Measurements from ENCODE around the gene PRDX1.

PRDX1 gene

DNA sequence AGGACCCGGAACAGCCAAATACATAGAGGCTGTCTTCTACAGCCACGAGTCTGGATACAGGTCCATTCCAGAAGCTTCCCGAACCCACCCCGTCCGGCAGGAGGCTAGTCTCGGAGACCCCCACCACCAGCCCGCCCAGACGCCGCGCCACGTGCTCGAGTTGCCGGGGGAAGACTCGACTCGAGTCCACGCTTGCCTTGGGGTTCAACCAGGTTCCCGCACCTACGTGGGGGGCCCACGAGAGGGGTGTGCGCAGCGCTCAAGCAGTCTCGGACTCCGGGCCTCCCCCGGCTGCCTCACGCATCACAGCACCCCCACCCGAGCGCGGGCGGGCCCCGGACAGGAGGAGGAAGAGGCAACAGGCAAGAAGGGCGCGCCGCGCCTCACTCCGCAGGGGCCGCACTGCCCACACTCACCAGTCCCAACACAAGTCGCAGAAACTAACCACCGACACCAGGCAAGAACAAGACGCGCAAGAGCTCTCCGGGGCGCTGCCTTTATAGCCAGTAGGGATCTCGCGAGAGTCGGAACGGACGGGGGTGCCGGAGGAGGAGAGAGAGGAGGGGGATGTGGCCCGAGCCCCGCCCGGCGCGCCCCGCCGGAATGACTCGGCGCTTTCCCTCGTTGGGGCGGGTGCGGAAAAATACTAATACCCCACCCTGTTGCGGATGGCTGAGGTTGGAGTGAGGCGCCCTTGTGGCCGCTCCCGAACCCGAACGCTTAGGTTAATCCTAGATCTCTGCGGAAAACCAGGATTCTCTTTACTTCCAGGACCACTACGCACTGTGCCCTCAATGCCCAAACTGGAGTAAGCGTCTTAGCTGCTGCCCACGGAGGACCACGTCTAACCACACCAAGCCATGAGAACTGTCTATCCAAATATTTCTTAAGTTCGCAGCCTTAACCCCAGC lies at the start of gene PRDX1:
Gene PRDX1 (minus strand): TSS at position 472 of the 911 bp plus-strand sequence. CDS start 2,841 bp downstream, outside the sequence.
- peak; percentile 95 for DNase-seq

DNA sequence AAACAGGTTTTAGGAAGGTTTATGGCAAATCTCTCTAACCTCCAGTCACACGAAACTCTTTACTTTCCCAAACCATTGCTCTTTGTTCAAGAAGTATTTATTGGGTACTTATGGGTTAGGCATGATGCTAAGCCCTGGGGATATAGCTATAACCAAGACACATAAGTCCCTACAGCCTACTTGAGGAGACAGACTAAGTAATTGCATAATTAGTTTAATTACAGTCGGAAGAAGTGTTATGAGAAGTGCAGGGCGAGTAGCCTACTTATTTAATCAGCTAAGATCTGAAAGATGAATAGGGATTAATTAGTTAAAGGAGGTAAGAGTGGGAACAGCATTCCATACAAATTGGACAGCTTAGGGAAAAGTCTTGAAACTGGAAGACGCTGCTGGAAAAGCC lies 48.9 kb upstream of the PRDX1 start:
- no peak for DNase-seq

DNA sequence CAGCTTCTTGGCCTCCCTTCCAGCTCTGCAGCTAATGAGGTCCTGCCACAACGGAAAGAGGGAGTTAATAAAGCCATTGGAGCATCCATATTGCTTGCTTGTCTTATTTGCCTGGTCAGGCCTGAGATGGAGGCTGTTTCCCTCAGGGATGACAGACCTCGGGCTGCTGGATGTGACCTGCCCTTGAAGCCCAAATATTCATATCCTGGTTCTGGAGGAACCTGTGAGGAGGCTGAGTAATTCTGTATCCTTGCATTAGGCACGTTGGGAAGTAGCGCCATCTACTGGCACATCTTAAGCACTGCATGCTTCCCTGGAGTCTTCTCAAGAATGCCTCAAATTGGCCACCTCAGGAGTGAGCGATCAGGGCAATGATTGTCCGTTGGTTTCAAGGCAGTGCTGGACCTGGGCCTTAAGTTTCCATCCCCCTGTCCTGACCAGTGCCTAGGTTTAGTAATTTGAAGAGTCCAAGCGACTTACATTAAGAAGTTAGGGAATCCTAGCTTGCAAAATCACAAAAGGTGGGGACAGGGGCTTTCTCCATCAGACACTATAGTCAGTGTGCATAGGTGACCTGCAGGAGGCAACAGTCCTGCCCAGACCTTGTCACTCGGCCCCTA lies 48.4 kb upstream of the PRDX1 start:
- DNase-seq = peak; percentile 77

DNA sequence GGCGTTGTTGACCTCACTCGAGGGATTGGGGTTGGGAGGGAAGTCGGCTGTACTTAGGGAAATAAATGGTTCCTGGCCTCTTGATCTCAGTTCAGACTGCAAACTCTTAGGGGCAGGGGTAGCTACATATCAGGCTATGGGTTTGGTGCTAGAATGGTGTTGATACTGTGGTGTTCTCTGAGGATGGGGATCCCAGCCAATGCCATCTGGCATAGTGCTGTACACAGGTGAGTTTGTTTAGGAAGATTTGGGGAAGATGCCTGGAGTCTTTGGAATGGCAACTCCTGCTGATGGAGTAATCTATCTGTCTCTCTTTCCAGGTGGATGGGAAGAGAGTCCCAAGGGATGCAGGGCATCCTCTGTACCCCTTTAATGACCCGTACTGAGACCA lies 47.9 kb upstream of the PRDX1 start:
- no peak for DNase-seq

DNA sequence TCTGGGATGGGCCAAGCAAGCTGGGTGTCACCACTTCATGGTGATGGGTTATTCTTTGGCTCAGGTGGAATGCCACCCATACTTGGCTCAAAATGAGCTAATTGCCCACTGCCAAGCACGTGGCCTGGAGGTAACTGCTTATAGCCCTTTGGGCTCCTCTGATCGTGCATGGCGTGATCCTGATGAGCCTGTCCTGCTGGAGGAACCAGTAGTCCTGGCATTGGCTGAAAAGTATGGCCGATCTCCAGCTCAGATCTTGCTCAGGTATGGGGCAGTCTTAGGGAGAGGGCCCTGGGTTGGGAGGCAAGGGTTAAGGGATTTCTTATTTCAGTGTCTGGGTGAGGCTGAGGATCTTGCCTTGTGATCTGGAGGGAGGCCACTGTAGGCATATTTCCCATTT lies 46.7 kb upstream of the PRDX1 start:
- no peak for DNase-seq

DNA sequence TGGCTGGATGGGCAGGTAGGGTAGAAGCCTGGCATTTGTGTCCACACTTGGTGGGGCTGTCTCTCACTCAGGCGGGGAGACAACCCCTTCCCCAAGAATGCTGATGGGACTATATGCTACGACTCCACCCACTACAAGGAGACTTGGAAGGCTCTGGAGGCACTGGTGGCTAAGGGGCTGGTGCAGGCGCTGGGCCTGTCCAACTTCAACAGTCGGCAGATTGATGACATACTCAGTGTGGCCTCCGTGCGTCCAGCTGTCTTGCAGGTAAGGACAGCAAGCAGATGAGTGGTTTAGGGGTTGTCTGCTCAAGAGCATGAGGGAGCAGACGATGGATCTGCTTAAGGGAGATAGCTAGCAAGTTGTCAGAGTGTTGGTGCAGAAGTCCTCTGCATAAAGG lies 46.2 kb upstream of the PRDX1 start:
- DNase-seq = no peak

DNA sequence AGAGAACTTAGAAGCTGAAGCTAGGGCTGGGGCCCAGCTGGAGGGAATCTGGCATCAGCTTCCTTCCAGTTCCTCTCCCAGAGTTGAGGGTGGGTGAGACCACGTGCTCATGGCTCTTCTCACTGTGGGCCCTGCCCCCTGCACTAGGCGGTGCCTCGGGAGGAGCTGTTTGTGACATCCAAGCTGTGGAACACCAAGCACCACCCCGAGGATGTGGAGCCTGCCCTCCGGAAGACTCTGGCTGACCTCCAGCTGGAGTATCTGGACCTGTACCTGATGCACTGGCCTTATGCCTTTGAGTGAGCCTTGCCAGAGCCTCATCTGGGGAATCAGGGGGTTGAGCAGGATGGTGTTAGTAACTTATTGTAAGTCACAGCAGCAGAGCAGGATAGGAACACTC lies 45.0 kb upstream of the PRDX1 start:
- DNase-seq = no peak

DNA sequence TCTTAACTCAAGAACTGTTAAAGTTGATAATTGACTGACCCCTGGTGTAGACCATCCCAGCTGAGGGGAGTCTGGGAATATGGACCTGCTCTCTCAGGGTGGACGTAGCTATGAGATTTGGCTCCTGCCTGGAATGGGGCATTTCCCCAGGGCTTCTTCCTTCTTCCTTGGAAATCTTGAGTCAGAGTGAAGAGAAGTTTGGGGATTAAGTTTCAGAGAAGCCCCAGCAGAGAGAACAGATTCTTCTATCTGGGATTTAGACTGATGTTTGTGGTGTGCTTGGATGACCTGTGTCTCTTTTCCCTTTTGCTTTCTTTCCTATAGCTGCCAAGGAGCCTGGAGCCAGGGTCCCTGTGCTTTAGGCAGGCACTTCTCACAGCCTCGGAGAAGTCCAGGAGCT lies 42.2 kb upstream of the PRDX1 start:
- no peak for DNase-seq

DNA sequence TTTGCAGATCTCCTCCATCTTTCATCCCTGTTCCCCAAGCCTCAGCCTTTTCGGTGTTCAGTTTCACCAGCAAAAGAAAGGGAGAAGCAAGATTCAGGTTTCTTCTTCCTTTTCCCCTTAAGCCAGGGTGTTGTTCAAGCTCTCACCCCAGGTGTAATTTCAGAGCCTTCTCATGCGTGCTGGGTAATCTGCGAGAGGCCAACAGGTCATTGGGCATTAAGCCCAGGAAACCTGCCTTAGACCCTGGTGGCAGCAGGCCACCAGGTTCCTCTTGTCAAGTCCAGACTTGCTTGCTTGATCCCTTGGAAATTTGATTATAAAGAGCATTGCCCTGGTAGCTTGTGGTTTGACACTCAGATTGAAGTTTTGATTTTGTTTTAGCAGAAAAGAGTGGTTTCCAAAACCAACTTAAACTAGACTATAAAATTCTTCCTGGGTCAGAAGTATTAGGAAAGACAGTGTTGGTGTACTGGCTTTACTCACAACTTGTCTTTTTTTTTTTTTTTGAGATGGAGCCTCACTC lies 35.8 kb upstream of the PRDX1 start:
- no peak for DNase-seq

DNA sequence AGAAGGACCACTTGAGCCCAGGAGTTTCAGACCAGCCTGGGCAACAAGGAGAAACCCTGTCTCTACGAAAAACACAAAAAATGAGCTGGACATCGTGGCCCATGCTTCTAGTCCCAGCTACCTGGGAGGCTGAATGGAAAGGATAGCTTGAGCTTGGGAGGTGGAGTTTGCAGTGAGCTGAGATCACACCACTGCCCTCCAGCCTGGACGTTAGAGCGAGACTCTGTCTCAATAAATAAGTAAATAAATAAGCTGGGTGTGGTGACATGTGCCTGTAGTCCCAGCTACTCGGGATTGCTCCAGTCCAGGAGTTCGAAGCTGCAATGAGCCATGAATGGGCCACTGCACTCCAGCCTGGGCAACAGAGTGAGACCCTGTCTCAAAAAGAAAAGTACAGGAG lies 32.5 kb upstream of the PRDX1 start:
- no peak for DNase-seq

DNA sequence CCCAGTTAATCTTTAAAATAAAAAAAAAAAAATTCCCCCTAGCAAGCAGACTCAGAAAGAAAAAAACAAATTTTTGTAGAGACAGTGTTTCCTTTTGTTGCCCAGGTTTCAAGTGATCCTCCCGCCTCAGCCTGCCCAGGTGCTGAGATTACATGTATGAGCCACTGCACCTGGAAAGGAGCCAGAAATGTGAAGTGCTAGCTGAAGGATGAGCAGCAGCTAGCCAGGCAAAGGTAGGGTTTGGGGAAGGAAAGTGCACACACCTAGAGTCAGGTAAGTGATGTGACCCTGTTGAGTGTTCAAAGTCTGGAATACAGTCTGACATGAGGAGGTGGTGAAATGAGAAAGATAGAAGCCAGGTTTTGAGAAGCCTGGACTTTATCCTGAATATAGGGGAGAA lies 30.6 kb upstream of the PRDX1 start:
- DNase-seq = no peak

DNA sequence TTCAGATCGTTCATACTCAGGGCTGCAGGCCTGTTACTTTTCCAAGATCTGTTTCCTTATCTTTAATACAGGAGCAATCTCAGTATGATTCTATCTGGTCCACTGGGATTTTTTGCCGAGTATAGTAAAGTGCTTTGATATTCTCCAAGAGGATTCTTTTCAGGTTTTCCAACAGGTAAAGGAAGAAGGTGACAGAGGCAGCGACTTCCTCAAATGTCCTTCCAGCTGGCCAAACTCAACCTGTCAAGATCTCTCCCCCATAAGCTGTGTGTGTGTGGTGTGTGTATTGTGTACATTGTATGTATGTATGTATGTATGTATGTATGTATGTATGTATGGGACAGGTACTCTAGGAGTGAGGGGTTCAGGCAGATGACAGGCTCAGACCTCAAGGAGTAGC lies 30.0 kb upstream of the PRDX1 start:
- no peak for DNase-seq

DNA sequence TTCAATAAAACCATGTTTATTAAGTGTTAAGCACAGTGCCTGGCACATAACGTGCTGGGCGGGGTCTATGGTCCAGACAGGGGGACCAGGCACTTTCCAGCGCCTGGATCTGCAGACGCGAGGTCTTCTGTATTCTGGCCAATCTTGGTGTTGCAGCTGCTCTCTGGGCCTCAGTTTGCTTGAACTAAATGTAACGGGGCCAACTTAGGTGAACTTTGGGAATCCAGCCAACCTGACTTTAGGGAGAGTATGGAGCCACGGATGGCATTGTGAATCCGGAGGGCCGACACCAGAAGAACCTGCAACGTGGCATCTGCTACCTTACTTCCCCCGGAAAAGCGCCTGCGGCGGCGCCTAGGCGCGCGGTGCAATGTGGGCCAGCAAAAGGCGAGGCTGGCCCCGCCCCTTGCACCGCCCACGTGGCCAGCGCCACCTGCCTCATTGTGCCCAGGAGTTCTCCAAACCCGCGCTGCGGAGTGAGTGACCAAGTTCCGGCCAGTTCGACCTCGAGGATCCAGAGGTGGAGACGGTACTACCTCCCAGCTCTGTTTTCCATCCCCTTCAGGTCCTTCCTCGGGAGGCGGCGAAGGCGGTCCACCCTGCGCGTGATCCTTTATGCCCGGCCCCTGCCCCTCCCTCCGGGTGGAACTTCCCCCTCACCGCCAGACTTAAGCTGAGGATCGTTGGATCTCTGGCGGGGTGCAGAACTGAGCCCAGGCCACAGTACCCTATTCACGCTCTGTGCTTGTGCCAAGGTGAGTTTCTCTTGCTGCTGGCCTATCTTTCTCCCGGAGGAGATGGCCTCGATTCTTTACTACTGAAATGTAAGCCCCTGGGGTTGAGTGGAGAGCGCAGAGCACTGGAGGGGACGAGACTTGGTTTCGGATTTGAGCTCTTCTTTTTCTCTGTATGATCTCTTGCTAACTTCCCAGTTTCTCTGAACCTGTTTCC lies 29.0 kb upstream of the PRDX1 start, which contains the start of gene AKR1A1:
Gene AKR1A1 (plus strand): TSS at position 426 of the 951 bp plus-strand sequence. CDS start 10,969 bp downstream, outside the sequence.
- peak; percentile 93 for DNase-seq

DNA sequence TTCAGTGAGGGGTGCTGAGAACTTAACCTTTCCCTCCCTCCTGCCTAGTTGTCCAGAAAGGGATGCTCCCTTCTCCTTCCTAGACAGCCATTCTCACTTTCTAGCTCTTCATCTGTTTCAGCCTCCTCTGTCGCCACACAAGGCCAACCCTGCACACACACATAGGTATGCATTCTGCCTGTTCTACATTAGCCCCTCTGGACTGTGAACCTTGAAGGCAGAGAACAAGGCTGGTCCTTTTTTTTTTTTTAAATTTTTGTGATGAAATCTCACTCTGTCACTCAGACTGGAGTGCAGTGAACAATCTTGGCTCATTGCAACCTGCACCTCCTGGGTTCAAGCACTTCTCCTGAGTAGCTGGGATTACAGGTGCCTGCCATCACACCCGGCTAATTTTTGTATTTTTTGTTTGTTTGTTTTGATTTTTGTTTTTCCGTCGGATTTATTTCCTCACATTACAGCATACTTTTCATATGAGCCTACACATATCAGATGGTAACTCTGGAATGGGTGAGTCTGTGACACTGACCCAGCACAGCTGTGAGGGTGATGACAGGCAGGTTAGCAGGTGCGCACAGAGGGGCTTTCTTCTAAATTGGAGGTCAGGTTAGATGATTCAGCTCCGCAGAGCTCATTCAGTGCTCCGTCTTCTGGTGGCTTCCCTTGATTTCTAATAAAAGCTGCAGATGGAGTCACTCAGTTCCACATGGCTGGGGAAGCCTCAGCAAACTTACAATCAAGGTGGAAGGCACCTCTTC lies 24.0 kb upstream of the PRDX1 start:
- DNase-seq = no peak

DNA sequence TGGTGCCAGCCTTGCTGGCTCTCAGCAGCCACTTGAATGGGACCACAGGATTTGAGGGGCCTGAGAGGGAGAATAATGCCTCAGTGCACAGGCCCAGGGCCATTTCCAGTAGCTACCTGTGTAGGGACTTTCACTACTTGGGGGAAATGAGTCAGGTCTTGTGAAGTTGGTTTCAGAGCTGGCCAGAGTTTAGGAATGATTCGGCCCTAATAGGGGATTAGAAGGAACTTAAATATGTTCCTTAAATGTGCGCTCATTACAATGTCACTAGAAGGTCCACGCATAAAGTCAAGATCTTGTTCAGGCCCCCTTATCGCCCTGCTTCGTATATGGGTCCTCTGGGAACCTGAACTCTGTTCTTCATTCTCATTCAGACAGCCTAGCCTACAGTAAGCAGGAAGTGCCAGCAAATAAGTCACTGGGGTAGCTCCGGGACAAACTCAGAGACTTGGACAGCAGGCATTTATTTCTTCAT lies 23.4 kb upstream of the PRDX1 start:
- DNase-seq = no peak

DNA sequence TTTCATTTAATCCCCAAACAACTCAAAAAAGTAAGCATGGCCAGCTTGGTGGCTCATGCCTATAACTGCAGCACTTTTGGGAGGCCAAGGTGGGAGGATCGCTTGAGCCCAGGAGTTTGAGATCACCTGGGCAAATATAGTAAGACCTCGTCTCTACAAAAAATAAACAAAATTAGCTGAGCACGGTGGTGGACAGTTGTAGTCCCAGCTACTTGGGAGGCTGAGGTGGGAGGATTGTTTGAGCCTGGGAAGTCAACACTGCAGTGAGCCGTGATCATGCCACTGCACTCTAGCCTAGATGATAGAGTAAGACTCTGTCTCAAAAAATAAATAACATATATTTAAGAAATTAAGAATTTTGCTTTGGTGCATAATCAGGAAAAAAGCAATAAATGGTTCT lies 22.8 kb upstream of the PRDX1 start:
- no peak for DNase-seq

DNA sequence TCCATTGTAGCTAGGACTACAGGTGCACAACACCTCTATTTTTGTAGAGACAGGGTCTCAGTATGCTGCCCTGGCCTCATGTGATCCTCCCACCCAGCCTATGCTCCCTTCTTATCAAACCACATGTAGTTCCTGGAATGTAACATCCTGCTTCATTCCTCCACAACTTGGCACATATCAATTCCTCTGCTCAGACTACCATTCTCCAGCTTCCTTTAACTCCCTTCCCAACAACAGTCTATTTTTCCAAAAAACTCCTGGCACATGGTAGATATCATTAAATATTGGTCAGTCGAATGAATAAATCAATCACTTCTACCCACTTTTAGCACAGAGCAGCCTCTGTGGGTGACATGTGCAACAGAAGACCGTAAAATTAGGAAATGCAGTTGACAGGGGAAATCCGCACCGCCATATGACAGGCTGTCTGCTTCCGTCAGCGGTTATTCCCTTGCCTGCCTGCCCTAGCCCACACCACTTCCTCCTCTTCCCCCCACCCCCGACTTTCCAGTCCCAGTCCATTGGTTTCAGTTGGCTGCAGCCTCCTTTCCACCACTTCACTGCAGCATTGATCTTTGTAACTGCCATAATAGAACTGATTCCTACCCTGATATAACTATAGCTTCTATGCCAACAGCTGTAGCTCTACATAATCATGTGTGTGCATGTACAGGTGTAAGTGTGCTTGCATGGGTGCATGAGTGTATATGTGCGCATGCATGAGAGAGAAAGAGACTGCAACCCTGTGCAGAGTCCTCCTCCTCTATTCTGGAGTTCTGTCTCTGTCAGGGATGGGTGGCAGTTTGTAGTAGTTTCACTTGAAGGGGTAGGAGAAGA lies 22.1 kb upstream of the PRDX1 start:
- peak; percentile 27 for DNase-seq

DNA sequence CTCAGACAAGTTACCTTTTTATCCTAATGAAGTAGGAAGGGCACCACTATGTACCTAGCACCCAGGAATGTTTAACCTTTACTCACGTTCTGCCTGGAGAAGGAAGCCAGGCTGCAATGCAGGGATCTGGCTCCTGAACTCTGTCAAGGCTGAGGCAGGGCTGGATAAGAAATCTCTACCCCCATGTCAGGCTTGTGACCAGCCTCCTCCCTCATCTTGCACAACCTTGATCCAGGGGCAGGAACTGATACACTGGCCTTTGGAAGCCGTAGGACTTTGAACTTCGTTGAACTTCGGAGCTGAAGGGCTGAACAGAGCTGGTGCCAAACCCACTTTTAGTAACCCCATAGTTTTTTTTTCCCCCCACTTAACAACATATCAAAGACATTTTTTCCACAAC lies 20.9 kb upstream of the PRDX1 start:
- no peak for DNase-seq

DNA sequence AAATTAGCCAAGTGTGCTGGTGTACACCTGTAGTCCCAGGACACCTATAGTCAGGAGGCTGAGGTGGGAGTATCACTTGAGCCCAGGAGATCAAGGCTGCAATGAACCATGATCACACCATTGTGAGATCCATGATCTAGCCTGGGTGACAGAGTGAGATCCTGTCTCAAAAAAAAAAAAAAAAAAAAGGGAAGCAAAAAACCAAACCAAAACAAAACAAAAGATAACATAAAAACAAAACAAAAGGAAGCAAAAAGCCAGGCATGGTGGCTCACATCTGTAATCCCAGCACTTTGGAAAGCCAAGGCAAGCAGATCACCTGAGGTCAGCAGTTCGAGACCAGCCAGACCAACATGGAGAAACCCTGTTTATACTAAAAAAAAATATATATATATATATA lies 19.5 kb upstream of the PRDX1 start:
- no peak for DNase-seq

DNA sequence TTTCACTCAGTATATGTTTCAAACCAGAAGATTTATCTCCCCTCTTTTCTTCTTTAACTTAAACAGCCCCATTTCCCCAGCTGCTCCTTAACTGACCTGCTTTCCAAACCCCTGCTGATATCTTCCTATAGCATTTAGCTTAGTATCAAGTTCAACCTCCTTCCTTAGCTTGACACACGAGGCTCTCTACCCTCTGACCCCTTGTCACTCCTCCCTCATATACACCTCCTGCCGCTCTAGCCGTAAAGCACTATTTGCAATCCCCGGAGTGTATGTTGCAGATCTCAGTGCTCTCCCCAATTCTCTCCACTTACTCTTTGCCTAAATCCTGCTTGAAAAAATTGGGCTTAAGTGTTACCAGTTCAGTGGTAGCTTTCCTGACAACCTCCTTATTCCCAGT lies 15.2 kb upstream of the PRDX1 start:
- DNase-seq = no peak
